Right renal cortex interstitium (tissue), 3 donors: ENCODE results near the gene USP6NL. TPM values are rescaled to one million over a fixed set of nuclear protein-coding genes. Genes with fewer than 3 reads are reported as not detected.

Source experiments
- DNase-seq, 3 donors: peaks; one replicate each; pipeline ENCODE4 v3.0.0-alpha.2; 2013; ENCODE audit warnings: low read depth in 3 of 3, low spot score in 2 of 3
- polyA plus RNA-seq, 3 donors: library from polyadenylated mRNA; unstranded; fragments of 120-200 nt; gene quantifications; one replicate each; pipeline ENCODE4 v1.2.1, GENCODE V29; 2013; ENCODE audit not compliant: insufficient read length in 3 of 3

The USP6NL gene
- polyA plus RNA-seq, 3 donors = 28.9 to 32.6 (median 29.3) TPM

GRCh38 chr10:11553773-11554381 lies 57.6 kb downstream of the USP6NL start:
- no peak for DNase-seq

DNA sequence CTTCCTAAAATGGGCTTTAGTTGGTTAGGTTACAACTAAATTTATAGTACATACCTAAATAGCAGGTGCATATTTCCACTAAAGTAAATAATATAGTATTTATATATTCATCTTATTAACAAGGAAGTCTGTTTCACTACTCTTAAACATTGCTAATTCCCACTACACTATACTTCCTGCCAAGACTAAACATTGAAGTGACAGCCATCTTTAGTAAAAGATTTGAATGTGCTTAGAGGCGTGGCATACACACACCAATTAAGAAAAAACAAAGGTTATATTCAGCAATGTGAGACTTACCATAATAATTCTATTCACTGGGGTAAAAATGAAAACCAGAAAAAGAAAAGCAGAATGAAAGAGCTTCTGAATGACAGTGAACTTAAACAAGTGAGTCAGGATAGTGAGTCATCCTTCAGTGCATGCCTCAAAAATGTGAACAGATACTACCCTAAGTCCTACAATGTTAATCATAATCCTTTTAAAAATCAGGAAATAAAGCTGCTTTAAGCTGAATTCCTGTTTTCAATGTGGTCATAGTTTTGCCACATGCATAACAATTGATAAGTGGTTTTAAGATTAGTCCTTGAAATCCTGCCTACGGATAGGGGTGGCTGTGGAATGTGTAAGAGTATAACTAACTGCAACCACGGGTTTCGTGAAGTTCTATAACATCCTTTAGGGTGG lies 59.4 kb downstream of the USP6NL start:
- DNase-seq = no peak

DNA sequence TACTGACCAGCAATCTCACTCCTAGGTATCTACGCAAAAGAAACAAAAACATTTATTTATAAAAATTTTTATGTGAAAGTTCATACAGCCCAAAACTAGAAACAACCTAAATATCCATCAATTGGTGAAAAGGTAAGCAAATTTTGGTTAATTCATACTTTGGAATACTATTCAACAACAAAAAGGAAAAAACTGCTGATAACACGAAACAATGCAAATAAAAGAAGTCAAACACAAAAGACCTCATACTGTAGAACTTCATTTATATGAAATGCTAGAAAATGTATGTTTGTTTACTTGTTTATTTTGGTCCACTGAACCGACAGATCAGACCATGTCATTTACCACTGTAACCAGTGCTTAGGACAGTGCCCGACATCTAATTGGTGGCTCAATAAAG lies 60.3 kb downstream of the USP6NL start:
- no peak for DNase-seq

- no peak for DNase-seq
Observed at GRCh38 chr10:11548768-11549099, 62.7 kb downstream of the USP6NL start.

DNA sequence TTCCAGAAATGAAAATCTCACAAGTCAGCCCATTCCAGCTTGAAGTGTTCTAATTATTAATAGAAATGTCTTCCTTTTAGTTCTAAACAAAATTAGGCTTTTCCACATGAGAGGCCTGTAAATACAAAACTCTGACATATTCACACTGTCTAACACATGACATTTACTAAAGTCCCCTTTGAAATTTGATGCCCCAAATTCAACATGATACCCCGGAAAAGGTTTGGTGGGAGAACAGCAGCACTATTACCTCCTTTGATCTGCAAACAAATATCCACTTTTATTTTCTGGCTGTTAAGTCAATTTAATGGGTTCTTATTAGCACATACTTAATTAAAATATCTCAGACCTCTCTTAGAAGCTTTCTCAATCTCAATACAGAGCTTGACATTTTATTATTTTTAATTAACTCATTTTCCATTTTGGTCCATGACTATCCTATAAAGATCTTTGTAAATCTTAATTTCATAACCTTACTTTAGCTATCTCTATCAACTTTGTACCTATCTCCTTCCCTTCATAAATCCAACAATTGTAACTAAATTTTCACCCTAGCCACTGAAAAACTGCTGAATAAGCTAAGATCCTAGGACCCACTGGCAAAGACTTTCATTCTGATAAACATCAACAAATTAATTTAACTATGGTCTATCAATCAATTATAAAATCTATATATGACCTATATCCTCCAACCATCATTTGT lies 63.2 kb downstream of the USP6NL start:
- DNase-seq = no peak

DNA sequence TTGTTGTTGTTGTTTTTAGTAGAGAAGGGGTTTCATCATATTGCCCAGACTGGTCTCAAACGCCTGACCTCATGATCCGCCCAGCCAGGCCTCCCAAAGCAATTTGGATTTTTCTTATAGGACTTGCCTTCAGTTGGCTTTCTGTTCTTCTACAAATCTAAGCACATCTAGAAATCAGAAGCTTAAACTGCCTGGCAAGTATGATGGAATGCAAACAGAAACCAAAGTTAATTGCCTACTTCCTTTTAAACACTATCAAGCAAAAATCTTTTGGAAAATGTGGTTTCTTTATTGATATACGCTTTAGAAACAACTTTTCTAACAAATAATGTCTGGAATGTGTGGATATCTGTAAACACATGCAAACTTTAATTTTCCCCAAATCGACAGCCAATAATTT lies 64.9 kb downstream of the USP6NL start:
- no peak for DNase-seq

DNA sequence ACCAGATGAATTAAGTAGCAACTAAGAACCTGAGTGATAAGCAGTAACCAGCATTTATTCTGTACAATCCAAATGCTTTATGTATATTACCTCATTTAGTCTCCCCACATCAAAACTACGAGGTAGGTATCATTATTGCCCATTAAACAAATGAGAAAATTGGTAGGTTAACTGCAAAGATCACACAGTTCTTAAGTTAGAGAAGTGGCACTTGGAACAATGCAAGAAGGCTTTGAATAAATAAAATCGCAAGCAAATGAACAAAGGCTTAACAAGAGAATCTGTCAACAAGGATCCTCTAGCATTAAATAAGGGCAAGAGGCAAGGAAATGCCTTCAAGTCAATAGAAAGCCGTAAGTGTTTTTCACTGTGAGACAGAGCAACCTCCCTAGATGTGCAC lies 70.2 kb downstream of the USP6NL start:
- DNase-seq = no peak

DNA sequence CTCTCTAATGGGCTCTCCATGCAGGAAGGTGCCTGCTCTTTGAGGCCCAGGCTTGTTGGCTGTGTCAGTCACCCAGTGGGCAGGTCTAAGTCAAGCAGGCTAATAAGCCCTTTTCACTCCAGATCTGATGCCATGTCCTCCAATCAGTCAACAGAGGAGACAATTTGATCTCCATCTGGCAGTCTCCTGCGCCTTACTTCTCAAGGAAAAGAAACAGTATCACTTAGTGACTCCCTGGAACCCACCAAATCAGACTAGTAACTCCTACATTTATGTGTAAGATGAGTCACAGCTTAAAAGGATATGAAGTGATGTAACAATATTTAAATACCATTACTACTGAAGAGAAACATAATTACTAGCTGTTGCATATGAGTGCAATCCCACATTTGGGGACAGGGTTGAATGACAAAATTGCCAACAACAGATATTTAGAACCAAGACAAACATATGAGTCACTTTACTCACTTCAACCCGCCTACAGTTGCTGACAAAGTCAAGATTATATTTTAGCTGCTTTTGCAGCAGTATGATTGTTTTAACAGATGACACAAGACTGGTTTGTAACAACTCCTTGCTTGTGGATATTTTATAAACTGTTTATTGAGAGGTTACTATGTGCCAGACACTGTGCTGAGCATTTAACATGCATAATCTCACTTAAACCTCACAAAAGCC lies 72.1 kb downstream of the USP6NL start:
- DNase-seq = no peak

GRCh38 chr10:11538834-11539190 lies 72.6 kb downstream of the USP6NL start:
- no peak for DNase-seq

- no peak for DNase-seq
Observed at GRCh38 chr10:11536228-11536627, 75.2 kb downstream of the USP6NL start.

- no peak for DNase-seq
Observed at GRCh38 chr10:11535346-11535959, 76.0 kb downstream of the USP6NL start.

DNA sequence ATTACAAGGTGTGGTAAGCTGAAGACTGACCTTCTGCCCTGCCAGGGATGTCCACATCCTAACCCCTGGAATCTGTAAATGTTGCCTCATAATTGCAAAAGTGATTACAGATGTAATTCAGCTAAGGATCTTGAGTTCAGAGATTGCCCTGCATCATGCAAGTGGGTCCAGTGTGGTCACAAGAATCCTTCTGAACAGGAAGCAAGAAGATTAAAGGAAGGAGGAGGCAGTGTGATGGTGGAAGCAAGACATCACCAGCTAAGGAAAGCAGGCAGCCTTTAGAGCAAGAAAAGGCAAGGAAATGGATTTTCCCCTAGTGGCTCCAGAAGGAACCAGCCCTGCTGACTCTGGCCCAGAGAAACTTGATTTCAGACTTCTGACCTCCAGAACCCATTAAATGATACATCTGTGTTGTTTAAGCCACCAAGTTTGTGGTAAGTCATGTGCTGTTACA lies 78.1 kb downstream of the USP6NL start:
- no peak for DNase-seq

DNA sequence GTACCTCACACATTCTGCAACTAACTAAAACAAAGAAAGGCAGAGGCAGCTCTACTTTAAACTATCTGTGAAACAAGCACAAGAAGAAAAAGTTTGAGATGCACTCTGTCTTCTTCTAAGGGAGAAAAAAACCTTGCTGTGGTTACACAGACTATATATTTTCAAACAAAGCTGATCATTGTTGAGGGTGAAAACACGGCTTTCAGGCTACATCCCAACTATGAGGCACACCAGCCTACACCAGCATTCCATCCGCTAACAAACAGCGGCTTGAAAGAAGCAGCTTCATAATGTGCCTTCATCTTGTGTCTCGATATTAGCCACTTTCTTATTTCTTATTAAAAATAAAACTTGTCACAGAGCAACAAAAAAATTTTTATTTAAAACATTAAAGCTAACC lies 79.1 kb downstream of the USP6NL start:
- DNase-seq = no peak

- no peak for DNase-seq
Observed at GRCh38 chr10:11530806-11531205, 80.6 kb downstream of the USP6NL start.

DNA sequence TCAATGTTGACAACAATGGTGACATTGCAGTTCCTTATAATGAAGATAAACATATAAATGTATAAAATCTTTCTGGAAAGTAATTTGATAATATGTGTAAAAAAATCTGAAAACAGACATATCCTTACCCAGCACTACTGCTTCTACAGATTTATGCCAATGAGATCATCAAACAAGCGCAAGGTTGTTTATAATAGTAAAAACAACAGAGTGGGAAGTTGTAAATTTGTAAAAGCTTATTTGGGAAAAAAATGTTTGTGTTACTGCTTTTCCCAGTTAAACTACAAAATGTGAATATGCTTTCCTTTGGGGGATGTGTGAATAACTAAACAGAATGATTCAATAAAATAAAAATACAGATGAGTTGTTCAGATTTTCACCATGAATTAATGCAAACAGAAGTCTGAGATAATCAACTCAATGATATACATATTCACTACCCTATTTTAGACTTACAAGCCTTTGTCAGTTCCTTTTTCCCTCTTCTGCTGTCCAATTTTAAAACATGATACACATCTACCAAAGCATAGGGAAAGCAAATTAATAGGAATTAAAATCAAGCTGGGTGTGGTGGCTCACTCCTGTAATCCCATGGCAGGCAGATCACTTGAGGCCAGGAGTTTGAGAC lies 82.1 kb downstream of the USP6NL start:
- DNase-seq = no peak

GRCh38 chr10:11528286-11528685 lies 83.2 kb downstream of the USP6NL start:
- DNase-seq = no peak

DNA sequence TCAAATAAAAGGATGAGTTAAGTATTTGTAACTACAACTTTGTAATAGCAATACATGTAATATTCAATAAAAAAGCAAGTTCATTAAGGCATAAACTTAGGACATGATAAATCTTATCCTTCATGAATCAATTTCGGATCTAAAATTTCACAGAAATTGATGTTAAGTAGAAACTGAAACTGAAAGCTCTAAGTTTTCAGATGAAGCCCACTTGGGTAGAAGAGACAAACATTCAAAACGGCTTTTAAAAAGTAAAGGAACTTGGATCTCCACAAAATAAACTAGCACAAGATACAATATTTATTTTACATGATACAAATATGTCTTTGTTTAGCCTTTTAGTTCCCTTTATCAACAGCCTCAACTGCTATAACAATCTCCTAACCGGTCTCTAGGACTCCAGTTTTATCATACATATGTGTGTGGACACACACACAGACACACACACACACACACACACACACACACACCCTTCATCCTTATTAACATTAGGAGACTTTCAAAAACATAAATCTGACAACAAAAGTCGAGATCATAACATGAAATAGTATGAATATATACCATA lies 83.7 kb downstream of the USP6NL start:
- DNase-seq = no peak

DNA sequence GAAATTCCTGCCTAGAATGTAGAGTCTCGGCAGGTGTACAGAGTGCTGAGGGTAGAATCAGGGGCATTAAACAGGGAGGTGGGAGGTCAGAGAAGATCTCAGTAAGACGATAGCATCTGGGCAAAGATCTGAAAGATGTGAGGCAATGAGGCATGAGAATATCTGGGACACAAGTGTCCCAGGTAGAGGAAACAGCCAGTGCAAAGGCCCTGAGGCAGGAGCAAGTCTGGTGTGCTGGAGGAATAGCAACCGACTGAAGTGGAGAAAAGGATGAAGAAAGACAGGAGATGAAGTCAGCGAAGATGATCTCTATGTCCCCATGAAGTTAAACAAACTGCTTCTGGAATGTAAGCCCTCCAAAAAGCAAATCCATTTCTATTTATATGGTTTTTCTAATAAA lies 84.4 kb downstream of the USP6NL start:
- DNase-seq = no peak

DNA sequence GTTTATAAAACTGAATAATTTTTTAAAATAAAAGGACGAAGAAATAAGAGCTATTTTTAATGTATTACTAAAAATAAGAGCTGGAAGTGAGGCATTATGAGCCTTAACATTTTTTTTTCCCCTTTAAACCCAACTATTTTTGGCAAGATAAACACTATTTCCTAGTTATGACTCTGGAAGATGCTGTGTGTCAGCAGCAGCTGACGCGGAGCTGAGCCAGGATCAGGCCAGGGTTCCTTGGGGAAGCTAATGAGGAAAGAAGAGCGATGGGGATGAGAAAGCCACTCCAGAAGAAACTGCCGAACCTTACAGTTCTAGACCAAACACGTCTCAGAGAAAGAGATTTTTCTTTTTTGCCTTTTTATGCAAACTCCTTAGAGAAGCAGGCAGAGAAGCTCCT lies 85.9 kb downstream of the USP6NL start:
- DNase-seq = no peak

- DNase-seq = no peak
Observed at GRCh38 chr10:11522821-11523245, 88.6 kb downstream of the USP6NL start.
